H1 (cell line): ENCODE data around the gene PANX2. TPM values are rescaled to one million over a fixed set of nuclear protein-coding genes. Genes with fewer than 3 reads are reported as not detected.

Experiments used
- CTCF ChIA-PET: fragments of 300-600 bp; sonication (Branson Sonifier 250); formaldehyde crosslinking; loops from one replicate; lab custom pipeline; 2021; ENCODE audit not compliant: partially characterized antibody; lab: Charles Lee
- POLR2A ChIA-PET: fragments of 300-600 bp; sonication (Branson Sonifier 250); formaldehyde crosslinking; loops from one replicate; lab custom pipeline; 2021; ENCODE audit warnings: inconsistent platforms; ENCODE audit not compliant: partially characterized antibody; lab: Charles Lee
- DNase-seq, 2 experiments: peaks; one replicate each; pipeline versions ENCODE4 v3.0.0 to v3.0.0-alpha.2; 2010 to 2022; ENCODE audit warnings: low spot score in 2 of 2, low read depth in 1 of 2, mixed read lengths in 1 of 2
- FAIRE-seq: peaks from 2 replicates; lab custom pipeline; 2011; peaks lifted over from hg19 to GRCh38; lab: Jason Lieb, UNC
- H2AFZ ChIP-seq: 2 replicates; pipeline ENCODE4 v1.8.1; 2012; ENCODE audit warnings: low read length, inconsistent platforms
- H2AK5ac ChIP-seq: 2 replicates; pipeline ENCODE4 v1.6.1; 2013; ENCODE audit warnings: low read depth, low read length
- H2BK120ac ChIP-seq: replicated peaks from 2 replicates; pipeline ENCODE3; 2013; ENCODE audit warnings: low read depth, low read length, inconsistent platforms
- H2BK12ac ChIP-seq: 2 replicates; pipeline ENCODE4 v1.6.1; 2013; ENCODE audit warnings: low read depth, low read length
- H2BK15ac ChIP-seq: 2 replicates; pipeline ENCODE4 v1.6.1; 2013; ENCODE audit warnings: low read length
- H2BK20ac ChIP-seq: 2 replicates; pipeline ENCODE4 v1.6.1; 2013; ENCODE audit warnings: low read length
- H2BK5ac ChIP-seq: 2 replicates; pipeline ENCODE4 v1.6.1; 2013; ENCODE audit warnings: low read depth, low read length
- H3K14ac ChIP-seq: 2 replicates; pipeline ENCODE4 v1.6.1; 2013; ENCODE audit warnings: inconsistent platforms; ENCODE audit not compliant: insufficient read length
- H3K18ac ChIP-seq: 2 replicates; pipeline ENCODE4 v1.6.1; 2013; ENCODE audit warnings: low read length; ENCODE audit errors: extremely low read depth
- H3K23ac ChIP-seq: 2 replicates; pipeline ENCODE4 v1.6.1; 2013; ENCODE audit warnings: inconsistent platforms; ENCODE audit not compliant: insufficient read length
- H3K23me2 ChIP-seq: 2 replicates; pipeline ENCODE4 v1.6.1; 2013; ENCODE audit warnings: low read depth, low read length
- H3K27ac ChIP-seq: 2 replicates; pipeline ENCODE4 v1.6.1; 2011; ENCODE audit warnings: low read depth, low read length, inconsistent platforms
- H3K27me3 ChIP-seq, 4 experiments: replicated peaks in 1 of 4; 1 replicate in 1 of 4; 2 replicates in 3 of 4; pipeline versions ENCODE4 v1.6.1 to v1.8.1; 2011 to 2013; ENCODE audit warnings: low read length in 3 of 4, mild to moderate bottlenecking in 3 of 4, inconsistent platforms in 2 of 4, mixed read lengths in 2 of 4, moderate library complexity in 1 of 4; ENCODE audit not compliant: control insufficient read depth in 3 of 4, insufficient read depth in 3 of 4; ENCODE audit errors: extremely low read depth in 1 of 4
- H3K36me3 ChIP-seq, 4 experiments: 2 replicates each; pipeline versions ENCODE4 v1.6.1 to v1.8.1; 2011 to 2013; ENCODE audit warnings: mild to moderate bottlenecking in 4 of 4, low read length in 3 of 4, moderate library complexity in 2 of 4, control low read depth in 1 of 4, inconsistent platforms in 1 of 4; ENCODE audit not compliant: insufficient read depth in 4 of 4, control insufficient read depth in 2 of 4
- H3K4ac ChIP-seq: replicated peaks from 2 replicates; pipeline ENCODE3; 2013; ENCODE audit warnings: low read length, low read depth, mixed read lengths, inconsistent platforms; ENCODE audit not compliant: insufficient read length
- H3K4me1 ChIP-seq, 4 experiments: replicated peaks in 1 of 4; 1 replicate in 1 of 4; 2 replicates in 3 of 4; pipeline versions ENCODE4 v1.6.1 to v1.8.1; 2011 to 2013; ENCODE audit warnings: low read length in 3 of 4, inconsistent platforms in 2 of 4, mixed read lengths in 1 of 4; ENCODE audit not compliant: insufficient read depth in 4 of 4, control insufficient read depth in 3 of 4
- H3K4me2 ChIP-seq, 2 experiments: 2 replicates each; pipeline versions ENCODE4 v1.6.1 to v1.8.1; 2011 to 2013; ENCODE audit warnings: low read depth in 2 of 2, low read length in 2 of 2, control low read depth in 1 of 2, inconsistent platforms in 1 of 2, mild to moderate bottlenecking in 1 of 2; ENCODE audit not compliant: insufficient read depth in 1 of 2
- H3K4me3 ChIP-seq, 4 experiments: fragments of 200-600, 300-600 bp in 1 of 4; sonication (generic), shearing (Covaris generic), sonication (Bioruptor Twin) in 1 of 4; 2 replicates each; pipeline versions ENCODE4 v1.5.1 to v1.8.1; 2011 to 2016; ENCODE audit warnings: low read length in 4 of 4, low read depth in 3 of 4, control low read depth in 2 of 4, inconsistent platforms in 2 of 4, mild to moderate bottlenecking in 2 of 4, mixed read lengths in 1 of 4, moderate library complexity in 1 of 4; ENCODE audit not compliant: insufficient read depth in 2 of 4; ENCODE audit errors: extremely low read depth in 1 of 4
- H3K56ac ChIP-seq: replicated peaks from 2 replicates; pipeline ENCODE3; 2013; ENCODE audit warnings: low read depth, mild to moderate bottlenecking, mixed read lengths, low read length, inconsistent platforms; ENCODE audit not compliant: insufficient read length
- H3K79me1 ChIP-seq: 2 replicates; pipeline ENCODE4 v1.6.1; 2013; ENCODE audit warnings: low read depth, low read length, control low read depth
- H3K79me2 ChIP-seq, 2 experiments: 2 replicates each; pipeline versions ENCODE4 v1.6.1 to v1.8.1; 2012 to 2013; ENCODE audit warnings: low read length in 2 of 2, mild to moderate bottlenecking in 2 of 2, inconsistent platforms in 1 of 2; ENCODE audit not compliant: insufficient read depth in 2 of 2, control insufficient read depth in 1 of 2
- H3K9ac ChIP-seq, 4 experiments: replicated peaks in 1 of 4; 1 replicate in 1 of 4; 2 replicates in 3 of 4; pipeline versions ENCODE4 v1.6.1 to v1.8.1; 2011 to 2013; ENCODE audit warnings: low read depth in 3 of 4, low read length in 3 of 4, control low read depth in 2 of 4, mild to moderate bottlenecking in 2 of 4, moderate library complexity in 2 of 4, inconsistent platforms in 1 of 4; ENCODE audit errors: extremely low read depth in 1 of 4
- H3K9me3 ChIP-seq, 2 experiments: 2 replicates each; pipeline versions ENCODE4 v1.6.1 to v1.8.1; 2012 to 2013; ENCODE audit warnings: mild to moderate bottlenecking in 2 of 2, moderate library complexity in 2 of 2, control low read depth in 1 of 2, inconsistent platforms in 1 of 2, low read depth in 1 of 2, low read length in 1 of 2, mixed read lengths in 1 of 2; ENCODE audit not compliant: insufficient read depth in 2 of 2
- H4K20me1 ChIP-seq, 2 experiments: replicated peaks in 1 of 2; 2 replicates each; pipeline versions ENCODE3 to v1.8.1; 2011 to 2013; ENCODE audit warnings: inconsistent platforms in 2 of 2, low read length in 2 of 2, mild to moderate bottlenecking in 1 of 2; ENCODE audit not compliant: insufficient read depth in 2 of 2, control insufficient read depth in 1 of 2
- H4K5ac ChIP-seq: 2 replicates; pipeline ENCODE4 v1.6.1; 2013; ENCODE audit warnings: low read length, low read depth, mixed read lengths, inconsistent platforms; ENCODE audit not compliant: insufficient read length
- H4K8ac ChIP-seq: 2 replicates; pipeline ENCODE4 v1.8.0; 2013; ENCODE audit warnings: mild to moderate bottlenecking, moderate library complexity, low read length, inconsistent platforms; ENCODE audit not compliant: insufficient read depth; ENCODE audit errors: extremely low read depth
- H4K91ac ChIP-seq: replicated peaks from 2 replicates; pipeline ENCODE3; 2013; ENCODE audit warnings: low read length, mixed read lengths, inconsistent platforms; ENCODE audit not compliant: insufficient read length
- ASH2L ChIP-seq: fragments of 200-600, 300-600 bp; sonication (generic); IDR thresholded peaks from one replicate; pipeline ENCODE4 v1.7.1; 2017; ENCODE audit warnings: low read length
- BCL11A ChIP-seq, 2 experiments: IDR thresholded peaks; one replicate each; pipeline ENCODE4 v1.6.1; 2011; ENCODE audit warnings: low read depth in 2 of 2, low read length in 2 of 2, mild to moderate bottlenecking in 2 of 2
- BRCA1 ChIP-seq: IDR thresholded peaks from 2 replicates; pipeline ENCODE4 v1.6.1; 2012; ENCODE audit warnings: low read depth, low read length, improper control_type of control experiment
- CBX8 ChIP-seq: fragments of 300-800, 300-1000 bp; sonication (generic); IDR thresholded peaks from 2 replicates; pipeline ENCODE4 v1.7.1; 2016; ENCODE audit warnings: low read depth, low read length, borderline replicate concordance
- EZH2 ChIP-seq: fragments of 200-600 bp; sonication (generic); IDR thresholded peaks from 2 replicates; pipeline ENCODE4 v1.7.1; 2012; ENCODE audit warnings: low read depth, mild to moderate bottlenecking, moderate library complexity, low read length, inconsistent platforms; ENCODE audit not compliant: severe bottlenecking
- JUN ChIP-seq: IDR thresholded peaks from 2 replicates; pipeline ENCODE4 v1.6.1; 2011; ENCODE audit warnings: low read depth, mild to moderate bottlenecking, improper control_type of control experiment, low read length
- NANOG ChIP-seq: IDR thresholded peaks from 2 replicates; pipeline ENCODE4 v1.6.1; 2011; ENCODE audit warnings: low read length, low read depth, mild to moderate bottlenecking, inconsistent platforms; ENCODE audit not compliant: insufficient read depth, poor library complexity, severe bottlenecking
- RAD21 ChIP-seq, 2 experiments: IDR thresholded peaks in 1 of 2; conservative IDR thresholded peaks in 1 of 2; 2 replicates each; pipeline ENCODE4 v1.6.1; 2011; ENCODE audit warnings: low read depth in 2 of 2, low read length in 2 of 2, improper control_type of control experiment in 1 of 2, inconsistent platforms in 1 of 2, mild to moderate bottlenecking in 1 of 2, moderate library complexity in 1 of 2
- SIRT6 ChIP-seq: IDR thresholded peaks from one replicate; pipeline ENCODE4 v1.7.1; 2012; ENCODE audit warnings: low read length, inconsistent platforms
- TAF7 ChIP-seq: optimal IDR thresholded peaks from 2 replicates; pipeline ENCODE3; 2011; ENCODE audit warnings: low read depth, mild to moderate bottlenecking, inconsistent platforms, low read length, moderate library complexity, borderline replicate concordance
- TEAD4 ChIP-seq: IDR thresholded peaks from 2 replicates; pipeline ENCODE4 v1.6.1; 2012; ENCODE audit warnings: low read depth, low read length, inconsistent platforms, mixed read lengths
- YY1 ChIP-seq: IDR thresholded peaks from 2 replicates; pipeline ENCODE4 v1.6.1; 2011; ENCODE audit warnings: low read depth, mild to moderate bottlenecking, low read length
- WGBS, 2 experiments: shearing (Covaris generic) in 1 of 2; methylation state at CpG; one replicate each; pipeline versions ENCODE4 v1.1.6 to v1.1.7; 2013 to 2015; ENCODE audit warnings: low lambda C conversion rate in 2 of 2, mixed read lengths in 2 of 2, inconsistent platforms in 1 of 2, low coverage in 1 of 2, missing lambda C conversion rate in 1 of 2; ENCODE audit not compliant: insufficient replicate concordance in 2 of 2, insufficient coverage in 1 of 2, insufficient read length in 1 of 2; ENCODE audit errors: extremely low coverage in 1 of 2, missing lambda C conversion rate in 1 of 2; 5-methylcytosine and 5-hydroxymethylcytosine counted together
- polyA plus RNA-seq, 7 experiments: library from polyadenylated mRNA; depleted of rRNA in 3 of 7; stranded (reverse) in 5 of 7; unstranded in 2 of 7; fragments of >200 nt in 5 of 7; fragments of 200-250 nt in 2 of 7; gene quantifications; 1 replicate in 5 of 7; 2 replicates in 1 of 7; 4 replicates in 1 of 7; pipeline versions ENCODE4 v1.2.1 to v1.2.3, GENCODE V29; 2011 to 2013; ENCODE audit warnings: missing spikeins in 2 of 7, mixed read lengths in 2 of 7
- total RNA-seq: library from RNA; stranded (reverse); fragmentation: NEBNext Ultra II Directional; extraction: Animal tissue kit (Norgen Biotek cat#: 25700); gene quantifications from 2 replicates; pipeline ENCODE4 v1.2.1, GENCODE V29; 2021

Gene PANX2
- total and polyA plus RNA-seq, 2 of the 8 experiments (the other 6 are each of a cell fraction or from before 2014, with no cell fraction given), result 3.5 to 5.0 TPM

DNA sequence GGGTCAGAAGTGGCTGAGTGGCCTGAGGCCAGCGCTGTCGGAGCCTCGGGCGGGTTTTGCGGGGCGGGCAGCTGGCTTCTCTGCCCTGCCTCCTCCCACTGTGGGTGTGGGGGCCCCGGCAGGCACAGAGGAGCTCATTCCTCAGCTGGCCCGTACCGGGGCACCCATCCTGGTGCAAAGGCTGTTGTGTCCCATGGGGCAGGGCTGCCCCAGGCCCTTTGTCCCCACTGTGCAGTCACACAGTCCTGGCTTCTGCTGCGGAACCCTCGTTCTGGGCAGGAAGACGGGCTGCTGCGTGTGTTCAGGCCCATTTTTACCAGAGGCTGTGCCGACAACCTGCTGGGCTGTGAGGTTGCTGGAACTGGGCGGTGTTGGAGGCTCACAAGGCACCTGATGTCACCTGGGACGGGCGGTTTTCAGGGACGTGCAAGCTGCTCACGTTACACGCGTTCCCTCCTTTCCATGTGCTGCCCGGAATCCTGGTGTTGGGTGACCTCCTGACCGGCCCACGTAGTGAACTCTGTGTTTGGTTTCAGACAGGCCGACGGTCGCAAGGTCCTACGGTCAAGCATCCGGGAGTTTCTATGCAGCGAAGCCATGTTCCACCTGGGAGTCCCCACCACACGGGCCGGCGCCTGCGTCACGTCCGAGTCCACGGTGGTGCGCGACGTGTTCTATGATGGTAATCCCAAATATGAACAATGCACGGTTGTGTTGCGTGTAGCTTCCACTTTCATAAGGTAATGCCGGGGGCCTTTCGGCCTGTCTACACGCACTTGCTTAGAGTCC is 35.4 kb downstream of the PANX2 start:
- Histone ChIP-seq H3K14ac (no peak overlapping the region), H3K23me2 (peaks cover 7% of the 10 kb centered on the region; the same call in 1 of the 2 replicates), H2AK5ac (no peak overlapping the region), H4K8ac (peak overlapping the region; percentile 31; the same call in 1 of the 2 replicates), H2BK20ac (no peak overlapping the region), H2BK120ac (no peak overlapping the region), H3K4me1 (peaks cover 0 to 6% (median 5%) of the 10 kb centered on the region in 4 experiments; a peak in 6 of 7 replicates), H4K20me1 (peaks cover 6 to 29% of the 10 kb centered on the region in 2 experiments), H2AFZ (no peak overlapping the region), H4K91ac (no peak overlapping the region), H3K56ac (no peak overlapping the region), H3K23ac (no peak overlapping the region), H3K4ac (no peak overlapping the region), H2BK5ac (no peak overlapping the region), H3K18ac (no peak overlapping the region), H3K27me3 (no peaks in the 10 kb centered on the region), H3K9me3 (no peaks in the 10 kb centered on the region), H3K27ac (no peak overlapping the region), H3K9ac (no peak overlapping the region), H3K4me3 (no peak overlapping the region), H3K36me3 (peaks cover 0 to 16% (median 10%) of the 10 kb centered on the region in 4 experiments; a peak in 7 of 8 replicates), H3K79me2 (peaks cover 0 to 13% of the 10 kb centered on the region in 2 experiments; a peak in 1 of 4 replicates), H3K79me1 (peaks cover 2% of the 10 kb centered on the region; the same call in 1 of the 2 replicates), H2BK15ac (no peak overlapping the region), H3K4me2 (no peak overlapping the region), H2BK12ac (no peak overlapping the region), H4K5ac (no peak overlapping the region)
- POLR2A ChIA-PET, result interaction anchor here (0.6 to 3.0 kb wide), 5 partner anchors 9 to 305 kb away, joined by 3 to 10 read pairs (median 9); no protein-coding TSS in a partner anchor
- CTCF ChIA-PET, result interaction anchor here (0.6 to 7.0 kb wide), 15 partner anchors 13 to 295 kb away, joined by 3 to 83 read pairs (median 4); partner anchors contain the start of gene TUBGCP6
- FAIRE-seq (no peak), DNase-seq (no peak)
- WGBS, 2 experiments, result 92% methylated on average over 38 of the region's 45 CpGs; no CpG with 5 or more reads in 1 of the 2 experiments
- TF ChIP-seq RAD21 (IDR thresholded peaks at IDR 0.05 in 1 of 2, conservative IDR thresholded peaks at IDR 0.05 in 1 of 2; ENCODE audit: low read depth in 2 of 2, low read length in 2 of 2) (no peak), TAF7 (no peak), BCL11A (IDR thresholded peaks at IDR 0.05; ENCODE audit: low read depth in 2 of 2, low read length in 2 of 2) (no peak), EZH2 (no peak), SIRT6 (no peak), BRCA1 (no peak), ASH2L (no peak), YY1 (no peak), CBX8 (no peak), JUN (no peak), TEAD4 (no peak), NANOG (no peak)
